Mesothelial cell of epicardium (in vitro differentiated cells): ENCODE results near the gene VTN. TPM values are rescaled to one million over a fixed set of nuclear protein-coding genes. Genes with fewer than 3 reads are reported as not detected.

Source experiments
- DNase-seq, 2 experiments: peaks; one replicate each; pipeline ENCODE4 v3.0.0; 2021; ENCODE audit warnings: low spot score in 2 of 2; ENCODE audit not compliant: unreplicated experiment in 2 of 2
- H3K27ac Mint-ChIP-seq: 2 replicates; pipeline ENCODE4 v1.8.0; 2021; ENCODE audit warnings: mixed read lengths
- H3K27me3 Mint-ChIP-seq: 2 replicates; pipeline ENCODE4 v1.8.0; 2021; ENCODE audit warnings: low read depth, mixed read lengths
- H3K36me3 Mint-ChIP-seq: 2 replicates; pipeline ENCODE4 v1.8.0; 2021; ENCODE audit warnings: mixed read lengths
- H3K4me1 Mint-ChIP-seq: 2 replicates; pipeline ENCODE4 v1.8.0; 2021; ENCODE audit warnings: mixed read lengths
- H3K4me3 Mint-ChIP-seq: 2 replicates; pipeline ENCODE4 v1.8.0; 2021; ENCODE audit warnings: mild to moderate bottlenecking, moderate library complexity, mixed read lengths
- H3K9me3 Mint-ChIP-seq: 2 replicates; pipeline ENCODE4 v1.8.0; 2021; ENCODE audit warnings: mixed read lengths
- total RNA-seq: library from RNA; stranded (reverse); gene quantifications from 3 replicates; pipeline ENCODE4 v1.2.1, GENCODE V29; 2021
- TF ChIP-seq, protein P1 (sequence below): fragments of 200-600 bp; sonication (generic); IDR thresholded peaks from one replicate; pipeline ENCODE4 v1.5.0; 2021; ENCODE audit warnings: antibody characterized with exemption; ENCODE audit not compliant: unreplicated experiment

The VTN gene
- total RNA-seq, 1 donor from 2014 or later: 0.47 TPM

DNA sequence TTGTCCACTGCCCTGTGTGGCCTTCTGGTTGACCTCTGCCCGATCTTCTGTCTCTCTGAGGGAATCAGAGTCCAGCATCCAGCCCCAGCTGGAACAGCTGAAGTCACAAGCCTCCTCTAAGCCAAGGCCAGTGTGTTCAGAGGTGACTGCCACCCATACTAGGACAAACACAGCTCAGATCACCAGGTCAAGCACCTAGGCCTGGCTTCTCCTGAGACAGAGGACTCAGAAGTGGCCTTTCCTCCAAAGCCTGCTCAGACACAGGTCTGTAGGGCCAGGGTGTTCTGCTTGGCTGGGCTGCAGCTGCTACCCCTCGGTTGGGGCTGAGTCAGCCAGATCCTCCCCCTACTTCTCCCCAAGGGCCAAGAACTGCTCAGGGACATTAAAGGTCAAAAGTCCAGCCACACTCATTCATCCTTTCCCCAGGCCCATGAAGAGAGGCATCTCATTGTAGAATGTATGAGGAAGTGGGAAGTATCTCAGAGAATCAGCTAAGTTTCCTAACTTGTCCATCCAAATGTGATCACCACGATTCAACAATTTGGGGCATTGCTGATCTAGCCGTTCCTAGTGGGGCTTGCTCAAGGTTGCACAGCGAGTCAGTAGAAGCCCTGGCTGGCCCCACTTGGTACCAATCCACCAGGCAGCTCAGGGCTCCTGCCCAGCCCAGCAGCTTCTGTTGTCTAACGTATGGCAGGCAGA is 28.3 kb upstream of the VTN start:
- no peak overlapping the region for H3K4me3 Mint-ChIP-seq

DNA sequence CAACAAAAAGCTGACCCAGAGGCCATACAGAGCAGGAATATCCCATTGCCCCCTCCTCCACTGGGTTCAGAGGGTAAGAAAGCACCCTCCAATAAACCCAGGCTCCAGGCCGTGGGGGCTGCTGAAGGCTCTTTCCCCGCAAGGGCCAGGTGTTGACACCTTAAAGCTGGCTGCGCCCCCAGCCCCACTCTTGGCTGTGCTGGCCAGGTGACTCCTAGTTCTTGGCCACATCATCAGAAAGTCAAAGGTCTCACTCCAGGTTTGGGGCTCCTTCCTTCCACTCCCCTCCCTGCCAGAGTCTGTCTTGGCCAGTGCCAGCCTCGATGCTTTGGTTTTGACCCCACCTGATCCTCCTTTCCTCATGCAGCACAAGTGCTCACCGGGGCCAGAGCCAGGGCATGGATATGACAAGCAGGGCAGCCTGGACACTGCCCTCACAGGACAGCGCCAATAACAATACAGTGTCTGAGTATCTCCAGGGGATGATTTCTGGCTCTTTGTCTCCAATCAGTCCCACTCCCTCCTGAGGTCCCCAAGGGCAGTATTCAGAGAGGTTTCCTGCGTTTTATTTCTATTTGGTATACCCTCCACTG is 27.7 kb upstream of the VTN start:
- no peak for DNase-seq
- no peak overlapping the region for H3K27ac Mint-ChIP-seq
- H3K36me3 Mint-ChIP-seq: peaks cover 7% of the 10 kb centered on the region
- H3K9me3 Mint-ChIP-seq: no peaks in the 10 kb centered on the region
- TF ChIP-seq, protein P1, sequence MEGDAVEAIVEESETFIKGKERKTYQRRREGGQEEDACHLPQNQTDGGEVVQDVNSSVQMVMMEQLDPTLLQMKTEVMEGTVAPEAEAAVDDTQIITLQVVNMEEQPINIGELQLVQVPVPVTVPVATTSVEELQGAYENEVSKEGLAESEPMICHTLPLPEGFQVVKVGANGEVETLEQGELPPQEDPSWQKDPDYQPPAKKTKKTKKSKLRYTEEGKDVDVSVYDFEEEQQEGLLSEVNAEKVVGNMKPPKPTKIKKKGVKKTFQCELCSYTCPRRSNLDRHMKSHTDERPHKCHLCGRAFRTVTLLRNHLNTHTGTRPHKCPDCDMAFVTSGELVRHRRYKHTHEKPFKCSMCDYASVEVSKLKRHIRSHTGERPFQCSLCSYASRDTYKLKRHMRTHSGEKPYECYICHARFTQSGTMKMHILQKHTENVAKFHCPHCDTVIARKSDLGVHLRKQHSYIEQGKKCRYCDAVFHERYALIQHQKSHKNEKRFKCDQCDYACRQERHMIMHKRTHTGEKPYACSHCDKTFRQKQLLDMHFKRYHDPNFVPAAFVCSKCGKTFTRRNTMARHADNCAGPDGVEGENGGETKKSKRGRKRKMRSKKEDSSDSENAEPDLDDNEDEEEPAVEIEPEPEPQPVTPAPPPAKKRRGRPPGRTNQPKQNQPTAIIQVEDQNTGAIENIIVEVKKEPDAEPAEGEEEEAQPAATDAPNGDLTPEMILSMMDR: no peak
- no peaks in the 10 kb centered on the region for H3K27me3 Mint-ChIP-seq
- H3K4me3 Mint-ChIP-seq: no peak overlapping the region
- H3K4me1 Mint-ChIP-seq: no peaks in the 10 kb centered on the region

More for the DNA sequence above, 28.3 kb upstream of the VTN start:
- Mint-ChIP-seq H3K4me1 (no peaks in the 10 kb centered on the region), H3K27ac (no peak overlapping the region), H3K36me3 (peaks cover 7% of the 10 kb centered on the region), H3K27me3 (no peaks in the 10 kb centered on the region), H3K9me3 (no peaks in the 10 kb centered on the region)
- TF ChIP-seq, protein P1: no peak
- no peak for DNase-seq

DNA sequence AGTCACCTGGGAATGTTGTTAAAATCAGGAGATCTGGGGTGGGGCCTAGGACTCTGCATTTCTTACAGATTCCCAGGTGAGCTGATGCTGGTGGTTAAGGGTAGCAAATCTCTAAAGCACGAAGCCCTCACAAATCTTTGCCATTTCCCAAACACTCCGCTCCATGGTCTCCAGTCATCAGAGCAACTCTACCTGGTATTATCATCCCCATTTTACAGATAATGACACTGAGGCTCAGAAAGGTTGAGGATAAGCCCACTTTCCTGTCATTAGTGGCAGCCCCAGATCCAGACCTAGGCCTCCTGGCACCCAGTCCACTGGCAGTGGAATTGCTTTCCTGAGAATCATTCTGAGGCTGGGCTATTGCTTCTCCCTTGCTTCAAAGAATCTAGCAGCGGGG is 27.2 kb upstream of the VTN start:
- no peak overlapping the region for H3K4me3 Mint-ChIP-seq

DNA sequence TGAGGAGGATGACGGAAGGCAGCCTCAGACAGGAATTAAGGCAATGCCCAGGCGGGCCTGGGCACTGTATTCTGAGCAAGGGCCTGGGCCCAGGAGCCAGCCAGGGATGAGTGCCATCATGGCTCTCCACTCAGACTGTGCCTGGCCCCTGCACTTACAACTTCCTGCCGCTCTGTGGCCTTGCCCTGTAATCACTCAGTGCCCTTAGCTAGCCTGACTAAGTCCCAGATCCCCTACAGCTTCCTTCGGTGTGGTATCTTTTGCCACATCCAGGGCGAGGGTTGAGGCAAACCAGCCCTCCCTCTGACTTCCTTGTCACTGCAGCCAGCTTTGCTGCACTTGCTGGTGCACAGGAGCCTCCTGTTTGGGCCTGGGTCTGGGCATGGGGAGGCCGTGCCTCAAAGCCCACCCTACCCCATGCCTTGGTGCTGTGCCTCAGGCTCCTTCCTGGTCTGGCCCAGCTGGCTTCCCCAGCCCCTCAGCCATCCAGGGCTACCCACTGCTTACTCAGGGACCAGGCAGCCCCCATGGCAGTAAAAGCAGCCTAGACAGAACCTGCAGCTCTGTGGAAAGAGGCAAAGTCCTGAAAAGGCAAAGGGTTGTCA is 26.6 kb upstream of the VTN start:
- no peak for DNase-seq
- Mint-ChIP-seq H3K27me3 (no peaks in the 10 kb centered on the region), H3K9me3 (no peaks in the 10 kb centered on the region), H3K27ac (no peak overlapping the region), H3K36me3 (peaks cover 7% of the 10 kb centered on the region), H3K4me1 (no peaks in the 10 kb centered on the region), H3K4me3 (no peak overlapping the region)
- TF ChIP-seq, protein P1: no peak

More for the DNA sequence above, 27.2 kb upstream of the VTN start:
- Mint-ChIP-seq H3K27me3 (no peaks in the 10 kb centered on the region), H3K27ac (no peak overlapping the region), H3K36me3 (peaks cover 7% of the 10 kb centered on the region), H3K9me3 (no peaks in the 10 kb centered on the region), H3K4me1 (no peaks in the 10 kb centered on the region)
- TF ChIP-seq, protein P1: no peak
- no peak for DNase-seq

DNA sequence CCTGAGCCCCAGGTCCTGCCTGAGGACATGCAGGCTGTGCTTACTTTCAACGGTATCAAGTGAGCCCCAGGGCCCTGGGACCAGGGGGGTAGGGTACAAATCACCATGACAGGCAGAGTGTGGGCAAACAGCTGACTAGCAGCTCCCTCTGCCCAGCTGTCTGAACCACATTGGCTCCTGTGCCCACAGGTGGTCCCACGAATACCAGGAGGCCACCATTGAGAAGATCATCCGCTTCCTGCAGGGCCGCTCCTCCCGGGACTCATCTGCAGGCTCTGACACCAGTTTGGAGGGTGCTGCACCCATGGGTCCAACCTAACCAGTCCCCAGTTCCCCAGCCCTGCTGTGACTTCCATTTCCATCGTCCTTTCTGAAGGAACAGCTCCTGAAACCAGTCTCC is 25.9 kb upstream of the VTN start:
- TF ChIP-seq, protein P1: no peak
- H3K27me3 Mint-ChIP-seq: no peaks in the 10 kb centered on the region
- no peaks in the 10 kb centered on the region for H3K4me1 Mint-ChIP-seq
- H3K27ac Mint-ChIP-seq: no peak overlapping the region
- H3K9me3 Mint-ChIP-seq: no peaks in the 10 kb centered on the region
- no peak overlapping the region for H3K4me3 Mint-ChIP-seq
- DNase-seq: no peak
- H3K36me3 Mint-ChIP-seq: peaks cover 3% of the 10 kb centered on the region
